K562 (cell line): ENCODE results near the gene GPR55. TPM values are rescaled to one million over a fixed set of nuclear protein-coding genes. Genes with fewer than 3 reads are reported as not detected.

Experiments used
- ATAC-seq: fragments of 200-7000 bp; cut with Tn5 transposase; 3 replicates; pipeline ENCODE4 v1.9.1; 2020; ENCODE audit warnings: moderate library complexity
- BruUV-seq: library from RNA; stranded (reverse); fragments of 400-500 nt; replicated peaks from 2 replicates; lab custom pipeline; 2021; lab: Mats Ljungman, UMichigan
- CTCF ChIA-PET: fragments of 300-600 bp; formaldehyde crosslinking; extraction: SDS; loops from one replicate; lab custom pipeline; 2021; ENCODE audit warnings: low intra/inter-chr PET ratio; lab: Yijun Ruan, JAX
- POLR2A ChIA-PET: fragments of 300-600, 350-650 bp; sonication (Branson Sonifier 250); formaldehyde crosslinking; extraction: SDS; loops from one replicate; lab custom pipeline; 2021; ENCODE audit warnings: antibody characterized with exemption, inconsistent platforms; lab: Yijun Ruan, JAX
- DNase-seq, 4 experiments: peaks; one replicate each; pipeline versions ENCODE4 v3.0.0 to v3.0.0-alpha.2; 2011 to 2018; ENCODE audit warnings: low spot score in 3 of 4, mixed read lengths in 3 of 4; ENCODE audit errors: extremely low read depth in 1 of 4
- FAIRE-seq: peaks from 2 replicates; lab custom pipeline; 2011; peaks lifted over from hg19 to GRCh38; lab: Jason Lieb, UNC
- H2AFZ ChIP-seq: 2 replicates; pipeline ENCODE4 v1.6.0; 2011; ENCODE audit warnings: low read depth, low read length, control low read depth, inconsistent platforms
- H3K27ac ChIP-seq: fragments of 200-600 bp; 3 replicates; pipeline ENCODE4 v1.8.0; 2011; ENCODE audit warnings: low read depth, mild to moderate bottlenecking, control low read depth, inconsistent platforms, low read length, moderate library complexity, mixed read lengths; ENCODE audit errors: extremely low read depth
- H3K27me3 ChIP-seq, 2 experiments: fragments of 300-600 bp in 1 of 2; 2 replicates in 1 of 2; 3 replicates in 1 of 2; pipeline versions ENCODE4 v1.6.0 to v1.8.0; 2011; ENCODE audit warnings: inconsistent platforms in 2 of 2, low read length in 2 of 2, mild to moderate bottlenecking in 1 of 2, mixed read lengths in 1 of 2, moderate library complexity in 1 of 2; ENCODE audit not compliant: control insufficient read depth in 2 of 2, insufficient read depth in 2 of 2
- H3K36me3 ChIP-seq: fragments of 300-600 bp; 3 replicates; pipeline ENCODE4 v1.8.0; 2011; ENCODE audit warnings: mild to moderate bottlenecking, low read length, inconsistent platforms; ENCODE audit not compliant: control insufficient read depth, insufficient read depth
- H3K4me1 ChIP-seq, 2 experiments: fragments of 200-600 bp in 1 of 2; replicated peaks in 1 of 2; 2 replicates in 1 of 2; 3 replicates in 1 of 2; pipeline versions ENCODE4 v1.5.1 to v1.8.0; 2011; ENCODE audit warnings: inconsistent platforms in 2 of 2, low read length in 2 of 2, mild to moderate bottlenecking in 1 of 2, mixed read lengths in 1 of 2, moderate library complexity in 1 of 2; ENCODE audit not compliant: control insufficient read depth in 2 of 2, insufficient read depth in 2 of 2
- H3K4me2 ChIP-seq: 2 replicates; pipeline ENCODE4 v1.6.1; 2011; ENCODE audit warnings: low read length, control low read depth, inconsistent platforms, mixed read lengths; ENCODE audit not compliant: insufficient read depth
- H3K4me3 ChIP-seq: fragments of 200-600 bp; sonication (generic), shearing (Covaris generic); 2 replicates; pipeline ENCODE4 v1.5.1; 2016; ENCODE audit warnings: control low read depth, inconsistent platforms
- H3K79me2 ChIP-seq: fragments of 200-600 bp; 3 replicates; pipeline ENCODE4 v1.8.0; 2011; ENCODE audit warnings: low read length, inconsistent platforms; ENCODE audit not compliant: control insufficient read depth, insufficient read depth
- H3K9ac ChIP-seq, 2 experiments: 2 replicates each; pipeline versions ENCODE4 v1.6.0 to v1.6.1; 2011; ENCODE audit warnings: low read depth in 2 of 2, low read length in 2 of 2, control low read depth in 1 of 2, inconsistent platforms in 1 of 2, mild to moderate bottlenecking in 1 of 2, mixed read lengths in 1 of 2; ENCODE audit not compliant: insufficient read depth in 1 of 2
- H3K9me1 ChIP-seq: one replicate; pipeline ENCODE4 v1.6.0; 2011; ENCODE audit warnings: inconsistent platforms, mild to moderate bottlenecking, low read length, moderate library complexity; ENCODE audit not compliant: control insufficient read depth, insufficient read depth
- H3K9me3 ChIP-seq: replicated peaks from 2 replicates; pipeline ENCODE4 v1.5.1; 2011; ENCODE audit warnings: low read depth, low read length, inconsistent platforms; ENCODE audit not compliant: control insufficient read depth, insufficient read depth
- H4K20me1 ChIP-seq: replicated peaks from 2 replicates; pipeline ENCODE4 v1.6.1; 2011; ENCODE audit warnings: low read length, inconsistent platforms, mixed read lengths; ENCODE audit not compliant: control insufficient read depth, insufficient read depth
- FUS ChIP-seq: fragments of 200-400 bp; formaldehyde crosslinking; optimal IDR thresholded peaks from 2 replicates; pipeline ENCODE3; 2017; ENCODE audit warnings: low read depth, low read length
- OTX1 ChIP-seq: fragments of 450-650 bp; formaldehyde crosslinking; IDR thresholded peaks from 2 replicates; pipeline ENCODE4 v1.4.0; 2022; ENCODE audit warnings: mild to moderate bottlenecking
- PATZ1 ChIP-seq: fragments of 250-450 bp; sonication (Bioruptor Pico); IDR thresholded peaks from 2 replicates; pipeline ENCODE4 v1.5.0; 2020; ENCODE audit warnings: mild to moderate bottlenecking, borderline replicate concordance
- POLR2G ChIP-seq: fragments of 200-400 bp; formaldehyde crosslinking; IDR thresholded peaks from 2 replicates; pipeline ENCODE4 v1.6.1; 2017; ENCODE audit warnings: low read depth, mild to moderate bottlenecking, antibody characterized with exemption, low read length, moderate library complexity
- RNF219 ChIP-seq: fragments of 250-450 bp; sonication (Bioruptor Pico); IDR thresholded peaks from 2 replicates; pipeline ENCODE4 v1.5.0; 2022; ENCODE audit warnings: mild to moderate bottlenecking
- YY1 ChIP-seq, 3 experiments: IDR thresholded peaks; 2 replicates each; pipeline ENCODE4 v1.6.1; 2011; ENCODE audit warnings: low read length in 2 of 3, mild to moderate bottlenecking in 2 of 3, moderate library complexity in 2 of 3, borderline replicate concordance in 1 of 3, control low read depth in 1 of 3, low read depth in 1 of 3; ENCODE audit not compliant: insufficient read depth in 3 of 3, insufficient replicate concordance in 2 of 3, control insufficient read depth in 1 of 3, insufficient read length in 1 of 3; ENCODE audit errors: extremely low read depth in 1 of 3
- ZBTB43 ChIP-seq: sonication (generic); formaldehyde crosslinking; IDR thresholded peaks from 2 replicates; pipeline ENCODE4 v1.8.0; 2023; ENCODE audit warnings: mild to moderate bottlenecking, missing genetic modification reagents
- ZNF57 ChIP-seq: fragments of 450-650 bp; formaldehyde crosslinking; IDR thresholded peaks from 2 replicates; pipeline ENCODE4 v1.4.0; 2020; ENCODE audit warnings: mild to moderate bottlenecking, moderate library complexity
- WGBS: fragments of 100-300 bp; shearing (Covaris generic); methylation state at CpG from one replicate; pipeline ENCODE4 v1.1.6; 2016; ENCODE audit warnings: low coverage, mixed read lengths; ENCODE audit not compliant: insufficient coverage; ENCODE audit errors: missing lambda C conversion rate; 5-methylcytosine and 5-hydroxymethylcytosine counted together
- in situ Hi-C: fragments of 300-500 bp; cut with MboI; formaldehyde crosslinking; loops from 4 replicates; pipeline ENCODE4 v1.15.0; 2018; ENCODE audit warnings: inconsistent platforms, mixed read lengths
- intact Hi-C: fragments of 100-400 bp; cut with micrococcal nuclease; formaldehyde crosslinking; loops from 2 replicates; pipeline ENCODE4 v1.14.2; 2022
- polyA plus RNA-seq, 8 experiments: library from polyadenylated mRNA; depleted of rRNA in 4 of 8; stranded (reverse) in 5 of 8; unstranded in 3 of 8; fragments of >200 nt; fragmentation: Nextera tagmentation in 2 of 8; fragmentation: Illumina TruSeq in 1 of 8; extraction: Ambion mirVana in 2 of 8; extraction: Trizol in 1 of 8; gene quantifications; 2 replicates each; pipeline versions ENCODE4 v1.2.1 to v1.2.3, GENCODE V29; 2011 to 2014; ENCODE audit warnings: inconsistent platforms in 1 of 8, missing spikeins in 1 of 8
- total RNA-seq, 7 experiments: library from RNA; depleted of rRNA in 6 of 7; stranded (reverse); fragments of >200 nt in 6 of 7; fragmentation: Illumina TruSeq in 2 of 7; extraction: Trizol in 2 of 7; gene quantifications; 2 replicates each; pipeline versions ENCODE4 v1.2.1 to v1.2.3, GENCODE V29; 2011 to 2021; ENCODE audit warnings: low replicate concordance in 1 of 7

Gene GPR55
- total and polyA plus RNA-seq, 9 of the 15 experiments (the other 6 are each of a cell fraction or from before 2014, with no cell fraction given), result 0.11 to 0.49 (median 0.27) TPM

- no peaks in the 10 kb centered on the region for H3K9me1 ChIP-seq
- POLR2A ChIA-PET, result interaction anchor here (1.0 kb wide), 1 partner anchor 11 kb away, joined by 4 read pairs; no protein-coding TSS in a partner anchor
- no peak for TF ChIP-seq OTX1 (CRISPR knock-in tag)
- no peak for TF ChIP-seq FUS
- TF ChIP-seq RNF219 (CRISPR knock-in tag), result no peak
- no peak for TF ChIP-seq YY1 (IDR thresholded peaks at IDR 0.05; ENCODE audit: borderline replicate concordance in 1 of 3, control insufficient read depth in 1 of 3, extremely low read depth in 1 of 3, insufficient read depth in 3 of 3, insufficient read length in 1 of 3, insufficient replicate concordance in 2 of 3, low read depth in 1 of 3, low read length in 2 of 3)
- TF ChIP-seq PATZ1, result no peak
- no peak for TF ChIP-seq ZNF57 (CRISPR knock-in tag)
- TF ChIP-seq POLR2G, result no peak
- TF ChIP-seq ZBTB43 (CRISPR knock-in tag), result no peak
- H3K36me3 ChIP-seq, result no peaks in the 10 kb centered on the region
- FAIRE-seq, result no peak
- in situ Hi-C loops, result no loop called here
- BruUV-seq, result no TSS peak
- no peak overlapping the region for H3K4me2 ChIP-seq
- no peaks in the 10 kb centered on the region for H3K79me2 ChIP-seq
- no peak overlapping the region for H3K9ac ChIP-seq
- H4K20me1 ChIP-seq, result no peaks in the 10 kb centered on the region
- no peak overlapping the region for H2AFZ ChIP-seq
- ATAC-seq, result no peak
- no peaks in the 10 kb centered on the region for H3K9me3 ChIP-seq
- CTCF ChIA-PET, result no interaction called here
- intact Hi-C loops, result no loop called here
- no peak overlapping the region for H3K4me3 ChIP-seq
- H3K27ac ChIP-seq, result no peak overlapping the region
- 6% methylated on average over 6 of the region's 9 CpGs for WGBS
- H3K27me3 ChIP-seq, result peaks cover 2 to 35% of the 10 kb centered on the region in 2 experiments; a peak in 3 of 5 replicates
- H3K4me1 ChIP-seq, result no peaks in the 10 kb centered on the region; a peak in 2 of 5 replicates
- no peak for DNase-seq
Observed at GRCh38 chr2:230940471-230940815, 15.4 kb upstream of the GPR55 start.
